ENCODE results near the gene SLC25A42. TPM values are rescaled to one million over a fixed set of nuclear protein-coding genes. Genes with fewer than 3 reads are reported as not detected.

The SLC25A42 gene
- total and polyA plus RNA-seq, 2 of the 13 experiments (the other 11 are each of a cell fraction or from before 2014, with no cell fraction given): 12.8 to 18.3 TPM

GRCh38 chr19:19098703-19099632 lies 35.2 kb downstream of the SLC25A42 start (continued):
- TF ChIP-seq SKI (IDR thresholded peaks at IDR 0.05; ENCODE audit: partially characterized antibody): peak; percentile 52
- TF ChIP-seq ZFYVE20 (CRISPR knock-in tag; IDR thresholded peaks at IDR 0.05; ENCODE audit: borderline replicate concordance, low read depth): no peak
- no peak for TF ChIP-seq RFX5 (IDR thresholded peaks at IDR 0.05; ENCODE audit: low read depth, low read length)
- no peak; the same call in 1 of the 2 replicates for TF ChIP-seq ZNF766 (CRISPR knock-in tag; IDR thresholded peaks at IDR 0.05; ENCODE audit: borderline replicate concordance)
- TF ChIP-seq ZBTB40 (IDR thresholded peaks at IDR 0.05): no peak
- no peak for TF ChIP-seq ZBTB40 (CRISPR knock-in tag; IDR thresholded peaks at IDR 0.05)
- TF ChIP-seq KMT2B (CRISPR knock-in tag; IDR thresholded peaks at IDR 0.05): 0 out of 2 replicates have a peak, but pooled peaks have one; percentile 38
- TF ChIP-seq SRSF1 (optimal IDR thresholded peaks at IDR 0.05; ENCODE audit: low read depth, low read length): no peak
- no peak; the same call in 1 of the 2 replicates for TF ChIP-seq ZNF792 (CRISPR knock-in tag; IDR thresholded peaks at IDR 0.05)
- no peak for TF ChIP-seq MTF2 (CRISPR knock-in tag; IDR thresholded peaks at IDR 0.05; ENCODE audit: borderline replicate concordance)
- TF ChIP-seq SNAI1 (CRISPR knock-in tag; IDR thresholded peaks at IDR 0.05; ENCODE audit: borderline replicate concordance): peak; percentile 66; the same call in 1 of the 2 replicates
- TF ChIP-seq ZNF891 (CRISPR knock-in tag; IDR thresholded peaks at IDR 0.05): no peak
- TF ChIP-seq ZNF777 (CRISPR knock-in tag; IDR thresholded peaks at IDR 0.05): 0 out of 2 replicates have a peak, but pooled peaks have one; percentile 42
- no peak for TF ChIP-seq ZNF251 (CRISPR knock-in tag; IDR thresholded peaks at IDR 0.05)
- TF ChIP-seq U2AF1 (optimal IDR thresholded peaks at IDR 0.05; ENCODE audit: low read depth, low read length): peak; percentile 53
- no peak for TF ChIP-seq SYNCRIP (IDR thresholded peaks at IDR 0.05; ENCODE audit: insufficient read depth, low read depth, low read length)
- TF ChIP-seq TRIM22 (IDR thresholded peaks at IDR 0.05): no peak
- no peak for TF ChIP-seq GPN1 (CRISPR knock-in tag; IDR thresholded peaks at IDR 0.05; ENCODE audit: borderline replicate concordance)
- no peak for TF ChIP-seq ZSCAN20 (CRISPR knock-in tag; IDR thresholded peaks at IDR 0.05; ENCODE audit: borderline replicate concordance)

Data from HepG2 (cell line).